Type B pancreatic cell (in vitro differentiated cells): ENCODE measurements around the gene TSPO2. TPM values are rescaled to one million over a fixed set of nuclear protein-coding genes. Genes with fewer than 3 reads are reported as not detected.

Experiments
- DNase-seq: peaks from one replicate; pipeline ENCODE4 v3.0.0; 2021; ENCODE audit warnings: mixed read lengths; ENCODE audit not compliant: unreplicated experiment; ENCODE audit errors: extremely low spot score
- H3K27ac Mint-ChIP-seq: 2 replicates; pipeline ENCODE4 v1.8.0; 2021; ENCODE audit warnings: mild to moderate bottlenecking, mixed read lengths
- H3K27me3 Mint-ChIP-seq: 2 replicates; pipeline ENCODE4 v1.8.0; 2021; ENCODE audit warnings: mixed read lengths
- H3K36me3 Mint-ChIP-seq: 2 replicates; pipeline ENCODE4 v1.8.0; 2021; ENCODE audit warnings: mixed read lengths
- H3K4me1 Mint-ChIP-seq: one replicate; pipeline ENCODE4 v1.8.0; 2021; ENCODE audit warnings: mixed read lengths; ENCODE audit not compliant: unreplicated experiment
- H3K4me3 Mint-ChIP-seq: 2 replicates; pipeline ENCODE4 v1.8.0; 2021; ENCODE audit warnings: mild to moderate bottlenecking, mixed read lengths
- H3K9me3 Mint-ChIP-seq: 2 replicates; pipeline ENCODE4 v1.8.0; 2021; ENCODE audit warnings: mixed read lengths
- total RNA-seq: library from RNA; stranded (reverse); gene quantifications from 2 replicates; pipeline ENCODE4 v1.2.1, GENCODE V29; 2021; ENCODE audit warnings: low replicate concordance
- TF ChIP-seq, protein P1 (sequence below): fragments of 200-600 bp; sonication (generic); conservative IDR thresholded peaks from 2 replicates; pipeline ENCODE4 v1.5.0; 2021; ENCODE audit warnings: antibody characterized with exemption, mild to moderate bottlenecking

The TSPO2 gene
- total RNA-seq, 1 donor from 2014 or later, result not detected

GRCh38 chr6:41053041-41053440 is 10.8 kb downstream of the TSPO2 start, which contains the start of gene APOBEC2:
APOBEC2 (plus strand) TSS chr6:41053202; CDS start chr6:41053348, 146 bp downstream.
- Mint-ChIP-seq H3K4me1 (peaks cover 22% of the 10 kb centered on the region), H3K4me3 (no peak within 1 kb of the TSS), H3K27ac (no peak within 1 kb of the TSS), H3K27me3 (no peaks in the 10 kb centered on the region), H3K9me3 (no peaks in the 10 kb centered on the region), H3K36me3 (peaks cover 5% of the 10 kb centered on the region)
- DNase-seq, result no peak
- TF ChIP-seq, protein P1, sequence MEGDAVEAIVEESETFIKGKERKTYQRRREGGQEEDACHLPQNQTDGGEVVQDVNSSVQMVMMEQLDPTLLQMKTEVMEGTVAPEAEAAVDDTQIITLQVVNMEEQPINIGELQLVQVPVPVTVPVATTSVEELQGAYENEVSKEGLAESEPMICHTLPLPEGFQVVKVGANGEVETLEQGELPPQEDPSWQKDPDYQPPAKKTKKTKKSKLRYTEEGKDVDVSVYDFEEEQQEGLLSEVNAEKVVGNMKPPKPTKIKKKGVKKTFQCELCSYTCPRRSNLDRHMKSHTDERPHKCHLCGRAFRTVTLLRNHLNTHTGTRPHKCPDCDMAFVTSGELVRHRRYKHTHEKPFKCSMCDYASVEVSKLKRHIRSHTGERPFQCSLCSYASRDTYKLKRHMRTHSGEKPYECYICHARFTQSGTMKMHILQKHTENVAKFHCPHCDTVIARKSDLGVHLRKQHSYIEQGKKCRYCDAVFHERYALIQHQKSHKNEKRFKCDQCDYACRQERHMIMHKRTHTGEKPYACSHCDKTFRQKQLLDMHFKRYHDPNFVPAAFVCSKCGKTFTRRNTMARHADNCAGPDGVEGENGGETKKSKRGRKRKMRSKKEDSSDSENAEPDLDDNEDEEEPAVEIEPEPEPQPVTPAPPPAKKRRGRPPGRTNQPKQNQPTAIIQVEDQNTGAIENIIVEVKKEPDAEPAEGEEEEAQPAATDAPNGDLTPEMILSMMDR, result no peak

GRCh38 chr6:41054511-41054910 is 12.2 kb downstream of the TSPO2 start:
- Mint-ChIP-seq H3K27ac (peak overlapping the region; percentile 50), H3K4me1 (peaks cover 15% of the 10 kb centered on the region), H3K36me3 (peaks cover 5% of the 10 kb centered on the region), H3K27me3 (no peaks in the 10 kb centered on the region), H3K4me3 (no peak overlapping the region), H3K9me3 (no peaks in the 10 kb centered on the region)
- no peak for DNase-seq
- TF ChIP-seq, protein P1, result no peak

- DNase-seq, result no peak
- no peaks in the 10 kb centered on the region for H3K9me3 Mint-ChIP-seq
- no peaks in the 10 kb centered on the region for H3K27me3 Mint-ChIP-seq
These were observed 12.9 kb downstream of the TSPO2 start for GRCh38 chr6:41055149-41055548.

GRCh38 chr6:41056768-41057490 is 14.7 kb downstream of the TSPO2 start:
- Mint-ChIP-seq H3K4me3 (no peak overlapping the region), H3K36me3 (peaks cover 3% of the 10 kb centered on the region), H3K9me3 (no peaks in the 10 kb centered on the region), H3K27me3 (no peaks in the 10 kb centered on the region), H3K4me1 (peaks cover 9% of the 10 kb centered on the region), H3K27ac (peak overlapping the region; percentile 28)
- no peak for DNase-seq
- TF ChIP-seq, protein P1, result no peak

More at GRCh38 chr6:41055149-41055548, 12.9 kb downstream of the TSPO2 start:
- TF ChIP-seq, protein P1, result no peak
- H3K27ac Mint-ChIP-seq, result peak overlapping the region; percentile 17
- H3K4me1 Mint-ChIP-seq, result peaks cover 11% of the 10 kb centered on the region
- H3K4me3 Mint-ChIP-seq, result no peak overlapping the region
- H3K36me3 Mint-ChIP-seq, result peaks cover 5% of the 10 kb centered on the region

GRCh38 chr6:41058783-41059181 is 16.5 kb downstream of the TSPO2 start:
- TF ChIP-seq, protein P1, result no peak
- Mint-ChIP-seq H3K9me3 (no peaks in the 10 kb centered on the region), H3K4me3 (no peak overlapping the region), H3K36me3 (no peaks in the 10 kb centered on the region), H3K4me1 (peaks cover 5% of the 10 kb centered on the region), H3K27me3 (no peaks in the 10 kb centered on the region), H3K27ac (no peak overlapping the region)
- no peak for DNase-seq
